DOHH2 (cell line): Measurements from ENCODE around the gene SESTD1.

ENCODE experiments used
- EZH2phosphoT487 ChIP-seq: fragments of 200-600 bp; sonication (generic); IDR thresholded peaks from 2 replicates; pipeline ENCODE4 v1.6.1; 2017; ENCODE audit warnings: borderline replicate concordance, mild to moderate bottlenecking, antibody characterized with exemption, low read length, moderate library complexity, mixed read lengths
- TF ChIP-seq, protein P1 (sequence below): fragments of 200-600 bp; sonication (generic); IDR thresholded peaks from one replicate; pipeline ENCODE4 v1.5.1; 2014; ENCODE audit warnings: antibody characterized with exemption, mild to moderate bottlenecking, low read depth, low read length; ENCODE audit not compliant: poor library complexity, severe bottlenecking

DNA sequence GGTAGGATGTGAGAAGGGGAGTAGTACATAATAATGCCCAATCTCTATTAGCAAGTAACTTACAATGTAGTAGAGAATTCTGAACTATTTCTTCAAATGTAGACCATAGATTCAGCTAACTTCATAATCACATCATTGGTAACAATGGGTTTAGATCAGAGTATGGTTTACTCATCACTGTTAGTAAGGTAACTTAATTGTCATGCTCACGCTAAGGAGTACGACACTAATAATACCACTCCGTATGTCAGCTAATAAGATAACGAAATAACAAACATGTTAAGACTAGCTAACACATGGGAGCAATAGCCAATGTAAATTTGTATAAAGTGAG, 158.3 kb downstream of the SESTD1 start:
- TF ChIP-seq, protein P1, sequence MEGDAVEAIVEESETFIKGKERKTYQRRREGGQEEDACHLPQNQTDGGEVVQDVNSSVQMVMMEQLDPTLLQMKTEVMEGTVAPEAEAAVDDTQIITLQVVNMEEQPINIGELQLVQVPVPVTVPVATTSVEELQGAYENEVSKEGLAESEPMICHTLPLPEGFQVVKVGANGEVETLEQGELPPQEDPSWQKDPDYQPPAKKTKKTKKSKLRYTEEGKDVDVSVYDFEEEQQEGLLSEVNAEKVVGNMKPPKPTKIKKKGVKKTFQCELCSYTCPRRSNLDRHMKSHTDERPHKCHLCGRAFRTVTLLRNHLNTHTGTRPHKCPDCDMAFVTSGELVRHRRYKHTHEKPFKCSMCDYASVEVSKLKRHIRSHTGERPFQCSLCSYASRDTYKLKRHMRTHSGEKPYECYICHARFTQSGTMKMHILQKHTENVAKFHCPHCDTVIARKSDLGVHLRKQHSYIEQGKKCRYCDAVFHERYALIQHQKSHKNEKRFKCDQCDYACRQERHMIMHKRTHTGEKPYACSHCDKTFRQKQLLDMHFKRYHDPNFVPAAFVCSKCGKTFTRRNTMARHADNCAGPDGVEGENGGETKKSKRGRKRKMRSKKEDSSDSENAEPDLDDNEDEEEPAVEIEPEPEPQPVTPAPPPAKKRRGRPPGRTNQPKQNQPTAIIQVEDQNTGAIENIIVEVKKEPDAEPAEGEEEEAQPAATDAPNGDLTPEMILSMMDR = no peak
- no peak for TF ChIP-seq EZH2phosphoT487
